C4-2B (cell line): ENCODE data around the gene AHNAK.

Source experiments
- ZFX ChIP-seq: fragments of 450-650 bp; IDR thresholded peaks from 2 replicates; pipeline ENCODE4 v1.6.1; 2017
- TF ChIP-seq, protein P1 (sequence below): fragments of 450-650 bp; conservative IDR thresholded peaks from 2 replicates; pipeline ENCODE4 v1.5.1; 2017; ENCODE audit warnings: mild to moderate bottlenecking

DNA sequence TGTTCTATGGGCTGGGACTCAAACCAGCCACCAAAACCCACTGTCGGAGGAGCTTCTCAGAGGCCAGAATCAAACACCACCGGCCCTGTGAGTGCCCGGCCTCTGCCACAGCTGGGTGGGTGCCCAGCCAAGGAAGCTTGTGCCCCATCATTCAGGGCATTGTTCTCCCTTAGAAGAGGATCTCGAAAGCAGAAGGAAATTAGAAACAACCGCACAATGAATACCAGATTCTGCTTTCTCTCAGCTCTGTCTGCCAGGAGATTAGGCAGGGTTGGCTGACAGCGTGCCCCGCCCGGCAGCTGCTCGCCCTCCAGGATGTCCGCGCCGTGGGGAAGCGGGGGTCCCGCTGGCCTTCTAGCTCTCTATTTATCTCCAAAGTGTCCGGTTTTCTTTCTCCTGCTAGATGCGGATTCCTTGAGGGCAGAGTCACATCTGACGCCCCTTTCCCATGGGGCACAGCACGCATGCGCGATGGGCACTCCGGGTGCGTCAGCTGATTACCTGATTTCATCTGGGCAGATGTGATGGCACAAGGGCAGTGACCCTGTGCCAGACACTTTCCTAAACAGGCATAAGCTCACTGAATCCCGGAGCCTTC, 102.3 kb downstream of the AHNAK start:
- TF ChIP-seq, protein P1, sequence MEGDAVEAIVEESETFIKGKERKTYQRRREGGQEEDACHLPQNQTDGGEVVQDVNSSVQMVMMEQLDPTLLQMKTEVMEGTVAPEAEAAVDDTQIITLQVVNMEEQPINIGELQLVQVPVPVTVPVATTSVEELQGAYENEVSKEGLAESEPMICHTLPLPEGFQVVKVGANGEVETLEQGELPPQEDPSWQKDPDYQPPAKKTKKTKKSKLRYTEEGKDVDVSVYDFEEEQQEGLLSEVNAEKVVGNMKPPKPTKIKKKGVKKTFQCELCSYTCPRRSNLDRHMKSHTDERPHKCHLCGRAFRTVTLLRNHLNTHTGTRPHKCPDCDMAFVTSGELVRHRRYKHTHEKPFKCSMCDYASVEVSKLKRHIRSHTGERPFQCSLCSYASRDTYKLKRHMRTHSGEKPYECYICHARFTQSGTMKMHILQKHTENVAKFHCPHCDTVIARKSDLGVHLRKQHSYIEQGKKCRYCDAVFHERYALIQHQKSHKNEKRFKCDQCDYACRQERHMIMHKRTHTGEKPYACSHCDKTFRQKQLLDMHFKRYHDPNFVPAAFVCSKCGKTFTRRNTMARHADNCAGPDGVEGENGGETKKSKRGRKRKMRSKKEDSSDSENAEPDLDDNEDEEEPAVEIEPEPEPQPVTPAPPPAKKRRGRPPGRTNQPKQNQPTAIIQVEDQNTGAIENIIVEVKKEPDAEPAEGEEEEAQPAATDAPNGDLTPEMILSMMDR = no peak
- TF ChIP-seq ZFX = no peak
